ENCODE data around the gene LRRTM3.

Gene LRRTM3

GRCh38 chr10:66886848-66887247 lies 39.0 kb upstream of the LRRTM3 start:
- in situ Hi-C loops (cut with HindIII; ENCODE audit: low sequenced_read_pairs): no loop called here
- DNase-seq (ENCODE audit: low read depth, low spot score): no peak
- TF ChIP-seq CTCF (IDR thresholded peaks at IDR 0.05; ENCODE audit: low read depth, low read length): no peak
- H3K4me3 ChIP-seq (ENCODE audit: low read depth, low read length): no peak overlapping the region

- DNase-seq (ENCODE audit: low read depth, low spot score): no peak
- H3K4me3 ChIP-seq (ENCODE audit: low read depth, low read length): no peak overlapping the region
- in situ Hi-C loops (cut with HindIII; ENCODE audit: low sequenced_read_pairs): no loop called here
- no peak for TF ChIP-seq CTCF (IDR thresholded peaks at IDR 0.05; ENCODE audit: low read depth, low read length)
These were observed 37.6 kb upstream of the LRRTM3 start for GRCh38 chr10:66888237-66888636.

- no peak for TF ChIP-seq CTCF (IDR thresholded peaks at IDR 0.05; ENCODE audit: low read depth, low read length)
- DNase-seq (ENCODE audit: low read depth, low spot score): no peak
- H3K4me3 ChIP-seq (ENCODE audit: low read depth, low read length): no peak overlapping the region
- in situ Hi-C loops (cut with HindIII; ENCODE audit: low sequenced_read_pairs): no loop called here
These were observed 33.0 kb upstream of the LRRTM3 start for GRCh38 chr10:66892871-66893270.

- in situ Hi-C loops (cut with HindIII; ENCODE audit: low sequenced_read_pairs): no loop called here
- no peak for TF ChIP-seq CTCF (IDR thresholded peaks at IDR 0.05; ENCODE audit: low read depth, low read length)
- no peak overlapping the region for H3K4me3 ChIP-seq (ENCODE audit: low read depth, low read length)
- DNase-seq (ENCODE audit: low read depth, low spot score): no peak
These were observed 15.2 kb upstream of the LRRTM3 start for GRCh38 chr10:66910671-66911070.

GRCh38 chr10:66916030-66916429 lies 9.8 kb upstream of the LRRTM3 start:
- in situ Hi-C loops (cut with HindIII; ENCODE audit: low sequenced_read_pairs): no loop called here
- no peak for TF ChIP-seq CTCF (IDR thresholded peaks at IDR 0.05; ENCODE audit: low read depth, low read length)
- DNase-seq (ENCODE audit: low read depth, low spot score): no peak
- H3K4me3 ChIP-seq (ENCODE audit: low read depth, low read length): no peak overlapping the region

GRCh38 chr10:66917104-66917503 lies 8.7 kb upstream of the LRRTM3 start:
- no peak overlapping the region for H3K4me3 ChIP-seq (ENCODE audit: low read depth, low read length)
- in situ Hi-C loops (cut with HindIII; ENCODE audit: low sequenced_read_pairs): no loop called here
- TF ChIP-seq CTCF (IDR thresholded peaks at IDR 0.05; ENCODE audit: low read depth, low read length): no peak
- DNase-seq (ENCODE audit: low read depth, low spot score): no peak

GRCh38 chr10:66919248-66919647 lies 6.6 kb upstream of the LRRTM3 start:
- no peak for TF ChIP-seq CTCF (IDR thresholded peaks at IDR 0.05; ENCODE audit: low read depth, low read length)
- in situ Hi-C loops (cut with HindIII; ENCODE audit: low sequenced_read_pairs): no loop called here
- H3K4me3 ChIP-seq (ENCODE audit: low read depth, low read length): no peak overlapping the region
- DNase-seq (ENCODE audit: low read depth, low spot score): no peak

Measured in astrocyte of the spinal cord (primary cell).